Natural killer cell (primary cell): ENCODE results near the gene DENND2D. TPM values are rescaled to one million over a fixed set of nuclear protein-coding genes. Genes with fewer than 3 reads are reported as not detected.

Experiments used
- ATAC-seq, 3 donors: fragments of 150-1000 bp in 2 of 3; fragments of 200-7000 bp in 1 of 3; cut with Tn5 transposase; 1 replicate in 1 of 3; 2 replicates in 2 of 3; pipeline ENCODE4 v1.10.0; 2021; ENCODE audit warnings: mild to moderate bottlenecking in 2 of 3, moderate library complexity in 2 of 3
- DNase-seq, 2 donors: peaks; one replicate each; pipeline versions ENCODE4 v3.0.0 to v3.0.0-alpha.2; 2013 to 2021; ENCODE audit warnings: mixed read lengths in 1 of 2
- H3K27ac ChIP-seq: one replicate; pipeline ENCODE4 v1.5.1; 2013; ENCODE audit warnings: mild to moderate bottlenecking, low read length
- H3K27me3 ChIP-seq: one replicate; pipeline ENCODE4 v1.6.1; 2013; ENCODE audit warnings: low read length; ENCODE audit not compliant: control insufficient read depth, insufficient read depth
- H3K36me3 ChIP-seq: one replicate; pipeline ENCODE4 v1.6.1; 2013; ENCODE audit warnings: low read length; ENCODE audit not compliant: control insufficient read depth, insufficient read depth
- H3K4me1 ChIP-seq: one replicate; pipeline ENCODE4 v1.6.1; 2013; ENCODE audit warnings: low read length; ENCODE audit not compliant: control insufficient read depth, insufficient read depth
- H3K4me3 ChIP-seq: one replicate; pipeline ENCODE4 v1.5.1; 2013; ENCODE audit warnings: low read length
- H3K9me3 ChIP-seq: one replicate; pipeline ENCODE4 v1.6.1; 2013; ENCODE audit warnings: low read length; ENCODE audit not compliant: control insufficient read depth, insufficient read depth
- H3K27ac Mint-ChIP-seq, 2 donors: one replicate each; pipeline ENCODE4 v1.8.0; 2022; ENCODE audit warnings: mild to moderate bottlenecking in 2 of 2, mixed read lengths in 2 of 2, moderate library complexity in 1 of 2
- H3K27me3 Mint-ChIP-seq, 2 donors: one replicate each; pipeline ENCODE4 v1.8.0; 2022; ENCODE audit warnings: low read depth in 2 of 2, mixed read lengths in 2 of 2
- H3K36me3 Mint-ChIP-seq: one replicate; pipeline ENCODE4 v1.8.0; 2022; ENCODE audit warnings: mixed read lengths
- H3K4me1 Mint-ChIP-seq, 2 donors: one replicate each; pipeline ENCODE4 v1.8.0; 2022; ENCODE audit warnings: mixed read lengths in 2 of 2
- H3K4me3 Mint-ChIP-seq: one replicate; pipeline ENCODE4 v1.8.0; 2022; ENCODE audit warnings: mild to moderate bottlenecking, moderate library complexity, mixed read lengths
- H3K9me3 Mint-ChIP-seq, 2 donors: one replicate each; pipeline ENCODE4 v1.8.0; 2022; ENCODE audit warnings: mixed read lengths in 2 of 2
- CTCF ChIP-seq: fragments of 200-600 bp; IDR thresholded peaks from one replicate; pipeline ENCODE4 v1.8.0; 2022; ENCODE audit warnings: antibody characterized with exemption
- WGBS: methylation state at CpG from one replicate; pipeline ENCODE4 v1.1.7; 2013; ENCODE audit warnings: missing lambda C conversion rate; ENCODE audit not compliant: insufficient coverage; 5-methylcytosine and 5-hydroxymethylcytosine counted together
- intact Hi-C: fragments of 100-400 bp; cut with micrococcal nuclease; formaldehyde crosslinking; loops from one replicate; pipeline ENCODE4 v1.14.2; 2022
- total RNA-seq, 4 donors: library from RNA; stranded (reverse); fragments of 120-200 nt in 1 of 4; gene quantifications; one replicate each; pipeline versions ENCODE4 v1.2.3 to v1.2.4, GENCODE V29; 2013 to 2022

The DENND2D gene
- total RNA-seq, 3 donors from 2014 or later (not counting 1 experiment from before 2014, with no cell fraction given), result 203 to 297 (median 203) TPM

GRCh38 chr1:111142356-111142975 is 58.0 kb downstream of the DENND2D start:
- no peaks in the 10 kb centered on the region for H3K9me3 Mint-ChIP-seq
- intact Hi-C loops, result loop anchor here (5.0 kb wide), 3 partner anchors 60 to 180 kb away; partner anchors contain the start of genes DENND2D and LRIF1
- ATAC-seq (no peak), DNase-seq (no peak)
- H3K4me3 Mint-ChIP-seq, result peak overlapping the region; percentile 99
- peak overlapping the region in 1 of 2 donors; percentile 91 for H3K27ac Mint-ChIP-seq
- H3K36me3 Mint-ChIP-seq, result no peaks in the 10 kb centered on the region
- Histone ChIP-seq H3K27ac (no peak overlapping the region), H3K4me1 (no peaks in the 10 kb centered on the region), H3K27me3 (no peaks in the 10 kb centered on the region), H3K9me3 (no peaks in the 10 kb centered on the region), H3K36me3 (peaks cover 3% of the 10 kb centered on the region), H3K4me3 (no peak overlapping the region)
- H3K27me3 Mint-ChIP-seq, result no peaks in the 10 kb centered on the region
- peaks cover 57 to 60% of the 10 kb centered on the region in 2 donors for H3K4me1 Mint-ChIP-seq
- no peak for TF ChIP-seq CTCF
- 82% methylated on average over 4 of the region's 5 CpGs for WGBS

- Histone ChIP-seq H3K4me3 (peak overlapping the region; percentile 88), H3K27ac (no peak overlapping the region), H3K36me3 (peaks cover 8% of the 10 kb centered on the region), H3K9me3 (no peaks in the 10 kb centered on the region), H3K27me3 (no peaks in the 10 kb centered on the region), H3K4me1 (no peaks in the 10 kb centered on the region)
- Mint-ChIP-seq H3K27ac (peak overlapping the region; percentile 91 to 98), H3K27me3 (no peaks in the 10 kb centered on the region), H3K4me1 (peaks cover 50 to 53% of the 10 kb centered on the region in 2 donors), H3K36me3 (no peaks in the 10 kb centered on the region), H3K9me3 (no peaks in the 10 kb centered on the region), H3K4me3 (peak overlapping the region; percentile 99)
- DNase-seq (no peak), ATAC-seq (no peak)
- 29% methylated on average over 4 of the region's 5 CpGs for WGBS
- TF ChIP-seq CTCF, result no peak
- intact Hi-C loops, result loop anchor here (5.0 kb wide), 3 partner anchors 61 to 179 kb away; partner anchors contain the start of genes DENND2D and LRIF1
Measured at GRCh38 chr1:111141245-111142220, 58.9 kb downstream of the DENND2D start.

- Mint-ChIP-seq H3K27ac (peak overlapping the region; percentile 91 to 98), H3K36me3 (no peaks in the 10 kb centered on the region), H3K4me3 (peak overlapping the region; percentile 99), H3K27me3 (no peaks in the 10 kb centered on the region), H3K4me1 (peaks cover 41 to 46% of the 10 kb centered on the region in 2 donors), H3K9me3 (no peaks in the 10 kb centered on the region)
- WGBS, result 0% methylated on average over 9 of the region's 9 CpGs
- no peaks in the 10 kb centered on the region for H3K9me3 ChIP-seq
- H3K27ac ChIP-seq, result peak overlapping the region; percentile 96
- DNase-seq (no peak), ATAC-seq (no peak)
- no peaks in the 10 kb centered on the region for H3K27me3 ChIP-seq
- no peaks in the 10 kb centered on the region for H3K4me1 ChIP-seq
- no peak for TF ChIP-seq CTCF
- H3K36me3 ChIP-seq, result peaks cover 11% of the 10 kb centered on the region
- intact Hi-C loops, result loop anchor here (1.0 to 5.0 kb wide), 4 partner anchors 62 to 309 kb away; partner anchors contain the start of genes ATP5PB, DENND2D, LRIF1 and WDR77
- H3K4me3 ChIP-seq, result peak overlapping the region; percentile 88
Measured at GRCh38 chr1:111140680-111140967, 59.8 kb downstream of the DENND2D start.
